ENCODE results near the gene IFT81.

IFT81 gene

DNA sequence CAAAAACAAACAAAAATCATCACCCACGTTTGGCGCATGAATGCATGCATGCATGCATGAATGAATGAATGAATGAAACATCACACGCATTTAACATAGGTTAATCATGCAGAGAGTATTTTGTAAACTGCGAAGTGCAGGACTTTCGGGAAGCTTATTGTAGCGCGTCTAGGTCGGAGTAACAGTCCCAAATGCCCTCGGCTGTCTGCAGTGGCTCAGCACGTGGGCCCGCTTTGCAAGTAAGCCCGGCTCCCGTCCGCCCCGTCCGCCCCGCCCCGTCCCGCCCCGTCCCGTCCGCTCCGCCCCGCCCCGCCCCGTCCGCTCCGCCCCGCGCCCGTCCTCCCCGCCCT lies 263 bp upstream of the IFT81 start:
- TF ChIP-seq, protein P1, sequence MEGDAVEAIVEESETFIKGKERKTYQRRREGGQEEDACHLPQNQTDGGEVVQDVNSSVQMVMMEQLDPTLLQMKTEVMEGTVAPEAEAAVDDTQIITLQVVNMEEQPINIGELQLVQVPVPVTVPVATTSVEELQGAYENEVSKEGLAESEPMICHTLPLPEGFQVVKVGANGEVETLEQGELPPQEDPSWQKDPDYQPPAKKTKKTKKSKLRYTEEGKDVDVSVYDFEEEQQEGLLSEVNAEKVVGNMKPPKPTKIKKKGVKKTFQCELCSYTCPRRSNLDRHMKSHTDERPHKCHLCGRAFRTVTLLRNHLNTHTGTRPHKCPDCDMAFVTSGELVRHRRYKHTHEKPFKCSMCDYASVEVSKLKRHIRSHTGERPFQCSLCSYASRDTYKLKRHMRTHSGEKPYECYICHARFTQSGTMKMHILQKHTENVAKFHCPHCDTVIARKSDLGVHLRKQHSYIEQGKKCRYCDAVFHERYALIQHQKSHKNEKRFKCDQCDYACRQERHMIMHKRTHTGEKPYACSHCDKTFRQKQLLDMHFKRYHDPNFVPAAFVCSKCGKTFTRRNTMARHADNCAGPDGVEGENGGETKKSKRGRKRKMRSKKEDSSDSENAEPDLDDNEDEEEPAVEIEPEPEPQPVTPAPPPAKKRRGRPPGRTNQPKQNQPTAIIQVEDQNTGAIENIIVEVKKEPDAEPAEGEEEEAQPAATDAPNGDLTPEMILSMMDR (IDR thresholded peaks at IDR 0.05; ENCODE audit: borderline replicate concordance, control extremely low read depth, extremely low read depth, insufficient read depth, missing control alignments): no peak
- in situ Hi-C loops (cut with MboI; ENCODE audit: low sequenced_read_pairs, unreplicated experiment): no loop called here
- DNase-seq (ENCODE audit: low spot score): no peak

DNA sequence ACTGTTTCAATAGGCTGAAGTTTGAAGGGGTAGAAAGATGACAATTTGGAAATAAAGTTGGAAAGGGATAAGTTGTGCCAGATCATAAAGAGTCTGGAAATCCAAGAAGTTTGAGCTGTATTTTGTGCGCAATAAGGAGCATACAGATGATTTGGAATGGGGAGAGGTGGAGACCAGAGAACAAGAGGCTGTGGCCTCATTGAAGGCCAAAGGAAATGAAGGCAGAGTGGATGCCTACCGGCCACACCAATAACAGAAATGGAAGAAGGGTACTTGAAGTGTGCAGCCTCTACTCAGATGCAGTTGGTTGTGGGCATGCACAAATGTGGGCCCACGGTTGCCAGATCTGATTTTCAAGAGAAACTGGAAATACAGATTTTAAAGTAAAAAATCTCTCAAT lies 2.4 kb downstream of the IFT81 start:
- in situ Hi-C loops (cut with MboI; ENCODE audit: low sequenced_read_pairs, unreplicated experiment): no loop called here
- no peak for DNase-seq (ENCODE audit: low spot score)

DNA sequence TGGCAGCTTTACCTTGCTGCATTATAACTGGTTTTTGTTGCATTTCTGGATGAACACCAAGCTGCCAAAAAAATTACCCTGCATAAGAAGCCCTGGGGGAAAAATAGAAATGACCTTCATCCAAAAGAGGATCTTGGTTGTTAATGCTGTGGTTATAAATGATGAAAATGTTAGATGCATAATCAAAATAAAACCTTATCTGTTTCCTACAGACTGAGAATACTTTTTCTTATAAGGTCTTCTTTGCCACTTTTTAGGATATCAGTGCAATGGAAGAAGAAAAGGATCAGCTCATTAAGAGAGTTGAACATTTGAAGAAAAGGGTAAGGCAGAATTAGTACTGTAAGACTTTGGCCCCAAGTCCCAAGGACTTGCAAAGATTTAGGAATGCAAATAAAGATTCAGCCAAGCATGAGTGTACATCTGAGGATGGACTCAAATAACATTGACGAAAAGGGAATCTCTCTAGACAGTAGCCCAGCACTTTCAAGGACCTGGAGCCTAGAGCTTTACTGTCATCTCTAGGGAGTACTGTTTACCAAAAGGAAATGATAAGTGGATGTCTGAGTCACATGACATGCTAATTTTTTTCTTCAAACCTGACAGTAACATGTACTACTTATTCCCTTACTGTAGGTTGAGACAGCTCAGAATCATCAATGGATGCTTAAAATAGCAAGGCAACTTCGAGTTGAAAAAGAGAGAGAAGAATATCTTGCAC lies 10.7 kb downstream of the IFT81 start:
- DNase-seq (ENCODE audit: low spot score): no peak
- TF ChIP-seq, protein P1 (IDR thresholded peaks at IDR 0.05; ENCODE audit: borderline replicate concordance, control extremely low read depth, extremely low read depth, insufficient read depth, missing control alignments): no peak
- in situ Hi-C loops (cut with MboI; ENCODE audit: low sequenced_read_pairs, unreplicated experiment): no loop called here

More for the DNA sequence above, 2.4 kb downstream of the IFT81 start:
- TF ChIP-seq, protein P1 (IDR thresholded peaks at IDR 0.05; ENCODE audit: borderline replicate concordance, control extremely low read depth, extremely low read depth, insufficient read depth, missing control alignments): no peak

DNA sequence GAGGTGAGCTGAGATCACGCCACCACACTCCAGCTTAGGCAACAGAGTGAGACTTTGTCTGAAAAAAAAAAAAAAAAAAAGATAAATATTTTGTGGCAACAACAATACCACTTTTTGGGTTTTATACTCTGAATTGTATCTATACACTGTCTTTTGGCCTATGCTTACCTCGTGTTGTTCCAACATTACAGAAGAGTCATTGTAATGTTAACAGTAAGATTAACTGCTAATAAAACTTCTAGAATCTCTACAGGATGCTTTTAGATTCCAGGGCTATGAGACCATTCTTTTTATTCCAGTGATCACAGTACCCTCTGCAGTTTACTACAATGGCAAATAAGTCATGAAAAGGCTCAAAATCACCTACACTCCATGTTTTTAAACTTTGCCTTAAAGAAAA lies 11.6 kb downstream of the IFT81 start:
- in situ Hi-C loops (cut with MboI; ENCODE audit: low sequenced_read_pairs, unreplicated experiment): no loop called here
- no peak for DNase-seq (ENCODE audit: low spot score)
- TF ChIP-seq, protein P1 (IDR thresholded peaks at IDR 0.05; ENCODE audit: borderline replicate concordance, control extremely low read depth, extremely low read depth, insufficient read depth, missing control alignments): no peak

DNA sequence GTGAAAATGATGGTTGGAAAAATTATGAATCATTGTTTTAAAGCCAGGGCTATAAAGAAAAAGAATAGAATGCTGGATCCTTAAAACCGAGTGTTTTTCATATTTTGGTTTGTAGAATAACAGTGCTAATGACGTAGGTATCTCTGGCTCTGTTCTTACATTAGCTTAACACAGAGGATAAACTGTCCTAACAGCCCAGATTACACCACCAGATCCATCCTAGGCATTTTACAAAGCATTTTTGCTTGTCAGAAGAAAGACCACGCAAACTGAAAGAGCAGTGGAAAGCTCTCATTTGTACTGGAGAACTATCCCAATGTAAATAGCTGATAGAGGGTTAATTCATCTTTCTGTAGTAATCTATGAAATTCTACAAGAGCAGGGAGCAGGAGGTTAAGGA lies 13.6 kb downstream of the IFT81 start:
- in situ Hi-C loops (cut with MboI; ENCODE audit: low sequenced_read_pairs, unreplicated experiment): no loop called here
- TF ChIP-seq, protein P1 (IDR thresholded peaks at IDR 0.05; ENCODE audit: borderline replicate concordance, control extremely low read depth, extremely low read depth, insufficient read depth, missing control alignments): no peak
- no peak for DNase-seq (ENCODE audit: low spot score)

DNA sequence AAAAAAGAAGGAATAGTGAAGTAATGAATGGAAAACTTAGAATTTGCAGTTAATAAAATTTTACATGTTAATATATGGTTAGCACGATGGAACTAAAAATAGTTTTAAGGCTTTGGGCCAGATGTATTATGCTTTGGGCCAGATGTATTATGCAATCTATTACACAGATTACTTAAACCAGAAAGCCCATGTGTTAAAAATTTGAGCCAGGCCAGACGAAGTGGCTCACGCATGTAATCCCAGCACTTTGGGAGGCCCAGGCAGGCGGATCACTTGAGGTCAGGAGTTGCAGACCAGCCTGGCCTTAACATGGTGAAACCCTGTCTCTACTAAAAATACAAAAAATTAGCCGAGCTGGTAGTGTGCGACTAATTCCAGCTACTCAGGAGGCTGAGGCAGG lies 17.2 kb downstream of the IFT81 start:
- no peak for DNase-seq (ENCODE audit: low spot score)
- TF ChIP-seq, protein P1 (IDR thresholded peaks at IDR 0.05; ENCODE audit: borderline replicate concordance, control extremely low read depth, extremely low read depth, insufficient read depth, missing control alignments): no peak
- in situ Hi-C loops (cut with MboI; ENCODE audit: low sequenced_read_pairs, unreplicated experiment): no loop called here
